ENCODE measurements around the gene GRIP1.

The GRIP1 gene

DNA sequence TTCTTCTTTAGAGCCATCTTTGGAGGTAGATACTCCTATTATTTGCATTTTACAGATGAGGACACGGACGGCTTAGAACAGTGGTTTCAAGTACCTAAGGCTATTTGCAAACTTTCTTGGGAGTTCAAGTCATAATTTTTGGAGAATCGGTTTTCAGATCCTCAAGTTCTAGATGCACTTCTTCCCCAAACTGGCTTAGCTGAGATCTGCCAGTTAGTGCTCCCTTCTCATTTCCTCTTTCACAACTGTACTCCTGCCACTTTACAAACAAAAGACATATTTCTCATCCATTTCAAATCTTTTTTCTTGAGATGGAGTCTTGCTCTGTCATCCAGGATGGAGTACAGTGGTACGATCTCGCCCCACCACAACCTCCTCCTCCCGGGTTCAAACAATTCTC, 299.3 kb downstream of the GRIP1 start:
- DNase-seq: no peak

DNA sequence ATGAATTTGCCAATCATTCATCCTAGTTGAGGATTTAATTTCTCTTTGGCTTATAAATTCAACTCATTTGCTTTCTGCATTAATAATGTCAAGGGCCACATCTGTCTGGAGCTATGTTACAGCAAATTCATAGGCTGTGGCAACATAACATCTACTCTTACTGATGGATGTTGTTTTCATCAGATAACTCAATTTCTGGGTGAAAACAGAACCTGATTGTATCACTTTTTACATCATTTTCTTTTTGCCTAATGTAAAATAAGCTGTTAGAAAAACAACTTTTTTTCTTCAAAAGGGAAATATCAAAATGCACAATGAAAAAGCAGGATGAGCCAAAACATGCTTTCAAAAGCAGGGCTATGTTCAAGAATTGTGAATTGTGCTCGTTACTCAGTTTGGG, 303.3 kb downstream of the GRIP1 start:
- DNase-seq: no peak

DNA sequence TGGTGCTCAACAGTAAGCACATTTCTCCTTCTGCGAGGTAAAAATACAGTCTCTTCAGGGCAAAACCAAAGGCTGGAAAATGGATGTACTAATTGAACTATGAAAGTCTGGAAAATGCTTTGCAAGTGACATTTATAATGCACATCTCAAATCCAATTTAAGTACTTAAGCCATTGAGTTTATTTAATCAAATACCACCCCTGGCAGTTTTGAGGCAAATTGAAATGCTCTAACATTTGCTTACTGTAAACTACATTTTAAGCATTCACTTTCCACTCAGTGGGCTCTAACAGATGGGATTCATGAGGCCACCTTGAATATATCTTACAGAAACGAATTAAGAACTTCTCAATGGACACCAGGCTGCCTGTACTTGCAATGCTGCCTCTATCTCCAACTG, 306.9 kb downstream of the GRIP1 start:
- DNase-seq: no peak

GRCh38 chr12:66367015-66367667, 311.7 kb downstream of the GRIP1 start:
- DNase-seq: no peak

GRCh38 chr12:66365718-66366490, 313.0 kb downstream of the GRIP1 start:
- DNase-seq: no peak

GRCh38 chr12:66361703-66362102, 317.2 kb downstream of the GRIP1 start:
- no peak for DNase-seq

DNA sequence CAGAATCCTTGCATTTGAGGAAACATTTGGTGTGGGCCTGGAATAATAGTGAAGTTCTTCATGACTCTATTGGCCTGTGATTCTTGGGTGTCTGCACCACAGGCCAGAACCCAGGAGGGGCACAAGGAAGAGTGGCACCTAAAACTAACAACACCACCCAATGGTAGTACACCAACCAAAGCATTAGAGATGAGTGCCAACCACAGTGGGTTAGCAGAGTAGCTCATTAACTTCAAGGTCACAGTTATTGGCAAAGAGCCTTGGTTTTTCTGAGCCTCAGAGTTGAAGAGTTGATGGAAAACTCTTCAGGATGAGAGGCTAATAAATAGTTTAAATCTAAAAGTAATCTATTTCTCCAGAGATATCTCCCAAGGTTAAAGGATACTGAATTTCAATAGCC, 319.6 kb downstream of the GRIP1 start:
- DNase-seq: no peak

DNA sequence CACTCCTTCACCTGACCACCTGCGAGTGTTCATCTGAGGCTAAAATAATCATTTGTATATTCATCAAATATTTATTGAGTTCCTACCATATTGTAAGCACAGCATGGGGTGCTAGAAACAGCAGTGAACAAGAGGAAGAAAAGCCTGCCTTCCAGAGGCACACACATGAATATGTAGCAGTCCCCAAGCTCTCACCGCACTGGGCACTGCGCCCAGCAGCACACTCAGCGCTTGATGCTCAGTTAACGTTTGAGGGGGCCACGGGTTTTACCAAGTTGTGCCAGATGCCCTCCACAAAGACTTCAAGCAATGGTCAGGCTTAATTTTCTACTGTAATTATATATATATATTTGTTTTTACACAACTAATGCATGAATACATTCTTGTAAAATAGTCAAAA, 324.6 kb downstream of the GRIP1 start:
- no peak for DNase-seq

DNA sequence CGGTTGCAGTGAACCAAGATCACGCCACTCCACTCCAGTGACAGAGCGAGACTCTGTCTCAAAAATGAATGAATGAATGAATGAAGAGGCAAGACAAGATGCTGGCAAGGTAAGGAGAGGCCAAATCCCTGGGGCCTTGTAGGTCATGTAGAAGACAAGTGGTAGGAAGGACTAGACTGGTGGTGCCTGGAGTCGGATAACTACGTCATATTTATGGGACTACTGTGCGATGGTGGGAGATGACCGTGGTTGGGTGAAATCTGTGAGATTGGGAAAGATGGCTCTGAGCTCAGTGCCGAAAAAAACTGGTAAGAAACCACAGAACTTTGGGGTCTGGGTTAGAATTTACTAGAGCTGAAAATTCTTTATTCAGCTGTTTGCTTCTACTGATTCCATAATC, 326.0 kb downstream of the GRIP1 start:
- no peak for DNase-seq

DNA sequence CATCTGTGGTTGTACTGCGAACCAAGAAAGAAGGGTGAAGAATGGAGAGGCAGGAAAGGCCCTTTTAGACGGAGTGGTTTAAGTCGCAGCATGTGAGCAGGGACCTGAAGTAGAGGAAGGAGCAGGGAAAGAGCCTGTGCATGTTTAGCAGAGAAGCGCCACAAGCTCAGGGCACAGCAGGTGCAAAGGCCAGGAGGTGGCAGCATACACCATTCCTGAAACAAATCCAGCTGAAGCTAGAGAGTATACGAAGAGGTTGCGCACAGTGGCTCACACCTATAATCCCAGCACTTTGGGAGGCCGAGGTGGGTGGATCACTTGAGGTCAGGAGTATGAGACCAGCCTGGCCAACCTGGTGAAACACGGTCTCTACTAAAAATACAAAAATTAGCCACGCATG, 326.7 kb downstream of the GRIP1 start:
- DNase-seq: no peak

- no peak for DNase-seq
Measured at GRCh38 chr12:66351301-66351700, 327.6 kb downstream of the GRIP1 start.

DNA sequence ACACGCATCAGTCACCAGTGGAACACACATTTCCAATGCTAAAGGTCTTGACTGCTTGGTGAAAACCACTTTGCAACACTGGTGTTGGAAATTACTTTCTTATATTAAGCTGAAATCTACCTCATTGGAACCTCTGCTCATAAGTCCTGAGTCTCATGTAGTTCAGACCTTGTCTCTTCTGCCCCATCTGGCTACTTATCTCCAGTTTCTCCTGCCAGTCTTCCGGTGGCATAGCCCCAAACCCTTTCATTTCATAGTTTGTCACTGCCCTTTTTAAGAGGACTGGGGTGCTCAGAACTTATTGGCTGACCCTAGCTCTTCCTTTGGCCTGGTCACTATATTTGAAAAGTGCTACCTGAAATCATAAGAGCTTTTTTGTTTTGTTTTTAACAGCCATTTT, 332.9 kb downstream of the GRIP1 start:
- DNase-seq: no peak

GRCh38 chr12:66345212-66345611, 333.7 kb downstream of the GRIP1 start:
- DNase-seq: no peak

DNA sequence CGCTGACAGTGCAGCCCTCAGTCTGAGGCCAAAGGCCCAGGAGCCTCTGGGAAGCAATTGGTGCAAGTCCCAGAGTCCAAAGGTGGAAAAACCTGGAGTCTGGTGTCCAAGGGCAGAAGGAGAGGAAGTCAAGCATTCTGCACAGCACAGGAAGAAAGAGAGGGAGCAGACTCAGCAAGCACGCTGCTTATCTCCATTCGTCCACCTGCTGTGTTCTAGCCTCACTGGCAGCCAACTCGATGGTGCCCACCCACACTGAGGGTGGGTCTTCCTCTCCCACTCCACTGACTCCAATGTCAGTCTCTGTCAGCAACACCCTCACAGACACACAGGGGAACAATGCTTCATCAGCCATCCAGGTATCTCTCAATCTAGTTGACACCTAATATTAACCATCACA, 337.8 kb downstream of the GRIP1 start:
- DNase-seq: no peak

- no peak for DNase-seq
Measured at GRCh38 chr12:66340131-66340530, 338.7 kb downstream of the GRIP1 start.

GRCh38 chr12:66337381-66338010, 341.4 kb downstream of the GRIP1 start:
- no peak for DNase-seq

GRCh38 chr12:66335746-66336145, 343.1 kb downstream of the GRIP1 start:
- DNase-seq: no peak

GRCh38 chr12:66331814-66332213, 347.1 kb downstream of the GRIP1 start:
- no peak for DNase-seq

DNA sequence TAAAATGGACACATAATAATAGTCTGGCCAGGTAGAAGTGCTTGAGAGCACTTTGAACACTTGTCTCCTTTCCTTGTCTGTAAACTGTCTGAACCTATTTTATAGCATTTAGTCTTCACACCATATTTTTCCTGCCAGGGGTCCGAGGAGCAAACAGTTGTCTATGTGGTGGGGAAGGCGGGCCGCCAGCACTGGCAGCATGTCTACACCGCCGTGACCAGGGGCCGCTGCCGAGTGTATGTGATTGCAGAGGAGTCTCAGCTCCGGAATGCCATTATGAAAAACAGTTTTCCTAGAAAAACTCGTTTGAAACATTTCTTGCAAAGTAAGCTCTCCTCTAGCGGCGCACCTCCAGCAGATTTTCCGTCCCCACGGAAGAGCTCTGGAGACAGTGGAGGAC, 347.9 kb downstream of the GRIP1 start:
- no peak for DNase-seq

DNA sequence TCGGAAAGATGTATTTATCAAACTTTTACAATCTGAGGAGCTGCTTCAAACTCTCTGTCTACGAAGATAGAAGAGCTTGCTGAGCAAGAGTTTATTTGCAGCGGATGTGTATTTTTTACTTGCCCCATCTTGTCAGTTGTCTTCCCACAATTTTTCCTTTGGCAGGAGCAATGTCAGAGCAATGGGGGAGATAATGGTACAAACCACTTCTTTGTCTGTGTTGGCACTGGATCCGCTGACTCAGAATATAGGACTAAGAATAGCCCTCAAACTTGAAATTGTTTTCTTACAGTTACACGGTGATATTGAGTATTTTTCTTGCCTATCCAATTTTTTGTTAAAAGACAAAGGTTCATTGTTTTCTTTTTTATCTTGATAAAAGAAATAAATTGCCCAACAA, 348.9 kb downstream of the GRIP1 start:
- no peak for DNase-seq

DNA sequence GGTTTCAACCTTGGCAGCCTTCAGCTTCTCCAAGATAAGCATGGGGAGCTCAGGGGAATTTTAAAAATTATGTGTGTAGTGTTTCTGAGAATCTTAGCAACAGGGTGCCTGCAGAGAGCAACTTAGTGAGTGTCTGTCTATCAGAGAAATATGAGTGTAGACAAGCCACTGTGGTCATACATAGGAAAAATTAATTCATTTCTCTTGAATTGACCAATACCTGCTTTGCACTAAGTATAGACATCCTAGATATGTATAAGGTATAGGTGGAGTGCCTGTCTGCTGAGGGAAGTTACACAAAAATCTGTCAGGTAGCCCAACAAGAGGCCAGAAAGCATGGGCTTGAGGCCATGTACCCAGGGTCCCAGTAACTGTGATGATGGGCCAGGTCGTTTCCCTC, 355.9 kb downstream of the GRIP1 start:
- DNase-seq: no peak

GRCh38 chr12:66321435-66321834, 357.4 kb downstream of the GRIP1 start:
- no peak for DNase-seq

- no peak for DNase-seq
Measured at GRCh38 chr12:66320996-66321395, 357.9 kb downstream of the GRIP1 start.

- DNase-seq: no peak
Measured at GRCh38 chr12:66319266-66319954, 359.5 kb downstream of the GRIP1 start.

Data from GOT3 (cell line).